ENCODE measurements around the gene SUPT5H. TPM values are rescaled to one million over a fixed set of nuclear protein-coding genes. Genes with fewer than 3 reads are reported as not detected.

SUPT5H gene
- total and polyA plus RNA-seq, 2 of the 4 experiments (the other 2 are of a cell fraction) = 75.3 to 116 TPM

DNA sequence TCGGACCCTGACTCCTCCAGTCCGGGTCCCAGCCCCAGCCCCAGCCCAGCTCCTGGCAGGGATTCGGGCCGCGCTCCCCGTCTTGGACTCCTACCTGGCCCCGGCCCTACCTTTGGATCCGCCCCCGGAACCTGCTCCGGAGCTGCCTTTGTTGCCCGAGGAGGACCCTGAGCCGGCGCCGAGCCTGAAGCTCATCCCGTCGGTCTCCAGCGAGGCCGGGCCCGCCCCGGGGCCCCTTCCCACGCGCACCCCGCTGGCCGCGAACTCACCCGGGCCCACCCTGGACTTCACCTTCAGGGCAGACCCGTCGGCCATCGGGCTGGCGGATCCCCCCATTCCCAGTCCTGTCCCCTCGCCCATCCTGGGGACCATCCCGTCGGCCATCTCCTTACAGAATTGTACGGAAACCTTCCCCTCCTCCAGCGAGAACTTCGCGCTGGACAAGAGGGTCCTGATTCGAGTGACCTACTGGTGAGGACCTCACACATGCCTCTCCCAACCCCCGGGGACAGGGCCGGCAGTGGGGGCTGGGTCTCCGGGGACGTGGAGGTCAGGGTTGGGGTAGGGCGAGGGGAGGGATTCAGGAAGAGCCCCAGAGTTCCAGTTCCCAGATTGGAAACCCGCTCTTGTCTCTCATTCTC is 70.3 kb downstream of the SUPT5H start:
- Histone ChIP-seq H3K9ac (ENCODE audit: low read depth, low read length) (no peak overlapping the region), H4K8ac (ENCODE audit: low read depth in 2 of 2, low read length in 2 of 2) (no peak overlapping the region), H3K14ac (replicated peaks; ENCODE audit: low read depth, low read length) (no peak overlapping the region), H3K79me1 (ENCODE audit: low read depth in 1 of 2, low read length in 2 of 2) (no peaks in the 10 kb centered on the region), H3K18ac (ENCODE audit: low read depth, low read length) (no peak overlapping the region), H4K91ac (ENCODE audit: insufficient read depth, low read depth, low read length) (no peak overlapping the region), H3K23ac (ENCODE audit: low read depth, low read length) (no peak overlapping the region), H2AFZ (replicated peaks; ENCODE audit: low read length, poor library complexity) (peak overlapping the region; percentile 68), H3K9me1 (ENCODE audit: insufficient read depth, low read length) (no peaks in the 10 kb centered on the region), H4K5ac (ENCODE audit: low read depth, low read length) (no peak overlapping the region), H2BK20ac (ENCODE audit: low read depth, low read length) (no peak overlapping the region), H3K4ac (ENCODE audit: low read depth, low read length) (no peak overlapping the region), H3K36me3 (ENCODE audit: control insufficient read depth, insufficient read depth, low read length) (no peaks in the 10 kb centered on the region), H3K27me3 (ENCODE audit: control insufficient read depth, insufficient read depth, low read length) (peaks cover 58% of the 10 kb centered on the region), H2AK5ac (ENCODE audit: low read depth, low read length) (no peak overlapping the region), H3K4me3 (ENCODE audit: insufficient read depth, low read depth, low read length) (no peak overlapping the region), H3K27ac (ENCODE audit: insufficient read depth, low read length) (no peak overlapping the region), H2BK120ac (ENCODE audit: low read depth, low read length) (no peak overlapping the region), H3K4me2 (ENCODE audit: low read depth, low read length) (peak overlapping the region; percentile 46; the same call in 1 of the 2 replicates), H2BK5ac (ENCODE audit: low read depth, low read length, poor library complexity, severe bottlenecking) (no peak overlapping the region), H3K4me1 (ENCODE audit: control insufficient read depth, insufficient read depth, low read length) (peaks cover 6% of the 10 kb centered on the region; the same call in 1 of the 2 replicates), H3K56ac (ENCODE audit: extremely low read depth, insufficient read depth, low read length) (no peak overlapping the region), H4K20me1 (ENCODE audit: insufficient read depth, low read length) (no peaks in the 10 kb centered on the region), H2BK15ac (ENCODE audit: low read depth, low read length) (no peak overlapping the region), H3K9me3 (ENCODE audit: control insufficient read depth, insufficient read depth, low read length) (peaks cover 13% of the 10 kb centered on the region), H2AK9ac (replicated peaks; ENCODE audit: low read depth, low read length, poor library complexity) (no peak overlapping the region)
- DNase-seq (no peak), ATAC-seq (ENCODE audit: low read depth) (no peak; the same call in 1 of the 2 replicates)
- 2% methylated on average over 19 of the region's 44 CpGs; no CpG with 5 or more reads in 1 of the 2 experiments for WGBS, 2 experiments (ENCODE audit: extremely low coverage in 2 of 2, insufficient read length in 1 of 2)
- no TSS peak for BruUV-seq (replicated peaks)
- CTCF ChIA-PET = interaction anchor here (0.6 kb wide), 1 partner anchor 518 kb away, joined by 3 read pairs; no protein-coding TSS in a partner anchor
- in situ Hi-C loops (cut with MboI; ENCODE audit: low sequenced_read_pairs) = no loop called here
- POLR2A ChIA-PET (ENCODE audit: unreplicated experiment) = no interaction called here
- intact Hi-C loops (cut with micrococcal nuclease) = no loop called here
- TF ChIP-seq, protein P1, sequence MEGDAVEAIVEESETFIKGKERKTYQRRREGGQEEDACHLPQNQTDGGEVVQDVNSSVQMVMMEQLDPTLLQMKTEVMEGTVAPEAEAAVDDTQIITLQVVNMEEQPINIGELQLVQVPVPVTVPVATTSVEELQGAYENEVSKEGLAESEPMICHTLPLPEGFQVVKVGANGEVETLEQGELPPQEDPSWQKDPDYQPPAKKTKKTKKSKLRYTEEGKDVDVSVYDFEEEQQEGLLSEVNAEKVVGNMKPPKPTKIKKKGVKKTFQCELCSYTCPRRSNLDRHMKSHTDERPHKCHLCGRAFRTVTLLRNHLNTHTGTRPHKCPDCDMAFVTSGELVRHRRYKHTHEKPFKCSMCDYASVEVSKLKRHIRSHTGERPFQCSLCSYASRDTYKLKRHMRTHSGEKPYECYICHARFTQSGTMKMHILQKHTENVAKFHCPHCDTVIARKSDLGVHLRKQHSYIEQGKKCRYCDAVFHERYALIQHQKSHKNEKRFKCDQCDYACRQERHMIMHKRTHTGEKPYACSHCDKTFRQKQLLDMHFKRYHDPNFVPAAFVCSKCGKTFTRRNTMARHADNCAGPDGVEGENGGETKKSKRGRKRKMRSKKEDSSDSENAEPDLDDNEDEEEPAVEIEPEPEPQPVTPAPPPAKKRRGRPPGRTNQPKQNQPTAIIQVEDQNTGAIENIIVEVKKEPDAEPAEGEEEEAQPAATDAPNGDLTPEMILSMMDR (conservative IDR thresholded peaks at IDR 0.05; ENCODE audit: low read depth, low read length) = no peak
- dilution Hi-C loops (cut with HindIII; ENCODE audit: low sequenced_read_pairs, unreplicated experiment) = no loop called here
